NCI-H2029 (cell line): ENCODE measurements around the gene PLEKHA6.

Source experiments
- DNase-seq: peaks from one replicate; lab custom pipeline; 2025; lab: John Stamatoyannopoulos, UW

The PLEKHA6 gene

DNA sequence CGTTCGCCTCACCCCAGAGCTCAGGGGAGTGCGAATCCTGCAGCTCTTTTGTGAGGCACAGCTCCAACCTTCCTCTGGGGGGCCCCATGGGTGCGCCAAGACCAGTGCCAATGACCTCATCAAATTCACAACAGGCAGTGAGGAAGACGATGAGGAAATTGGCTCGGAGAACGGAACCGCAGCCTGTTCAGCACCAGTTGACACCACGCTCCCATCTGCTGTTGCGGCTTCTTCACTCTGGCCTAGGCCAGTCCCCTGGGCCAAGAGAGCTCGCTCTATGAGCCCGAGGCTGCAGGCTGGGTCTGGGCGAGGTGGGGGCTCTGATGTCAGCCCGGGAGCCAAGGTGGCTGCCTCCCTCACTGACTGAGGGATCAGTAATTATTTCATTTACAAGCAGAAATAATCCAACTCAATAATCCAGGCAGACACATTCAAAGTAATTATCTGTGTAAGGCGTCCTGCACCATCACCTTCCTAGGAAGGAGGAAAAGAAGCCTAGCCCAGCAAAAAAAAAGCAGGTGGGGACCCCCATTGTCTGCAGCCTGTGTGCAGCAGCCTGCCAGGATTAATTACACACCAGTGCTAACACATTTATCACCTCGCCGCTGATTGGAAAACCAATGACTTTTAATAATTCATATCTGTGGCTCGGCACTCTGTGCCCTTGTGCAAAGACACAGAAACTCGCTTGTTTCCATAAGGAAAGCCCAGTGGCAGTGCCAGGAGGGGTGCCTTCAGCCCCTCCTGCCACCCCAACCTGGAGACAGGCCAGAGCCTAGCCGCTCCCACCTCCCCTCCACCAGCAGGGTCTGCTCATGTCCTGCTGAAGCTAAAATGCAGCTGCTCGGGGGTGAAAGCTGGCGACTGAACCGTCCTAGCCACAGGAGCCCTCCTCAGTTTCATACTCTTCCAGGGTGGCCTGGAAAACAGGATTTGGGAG lies 1.9 kb downstream of the PLEKHA6 start:
- no peak for DNase-seq

DNA sequence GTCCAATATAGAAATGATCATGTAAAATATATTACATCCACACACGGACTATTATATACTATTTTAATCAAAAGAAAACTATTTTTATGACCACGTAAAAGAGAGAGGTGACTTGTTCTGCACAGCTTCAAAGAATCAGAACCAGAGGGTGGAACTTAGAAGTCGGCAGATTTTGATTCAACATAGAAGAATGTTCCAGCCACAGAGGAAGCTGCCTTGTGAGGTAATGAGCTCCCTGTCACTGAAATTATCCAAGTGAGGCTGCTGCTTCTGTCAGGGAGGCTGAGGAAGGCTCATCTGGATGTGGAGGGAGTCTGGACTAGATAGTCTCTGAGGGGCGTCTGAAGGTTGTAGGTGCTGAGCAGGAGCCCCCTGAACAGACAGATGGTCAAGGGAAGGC lies 2.7 kb downstream of the PLEKHA6 start:
- no peak for DNase-seq

GRCh38 chr1:204355913-204356312 lies 3.8 kb downstream of the PLEKHA6 start:
- no peak for DNase-seq

DNA sequence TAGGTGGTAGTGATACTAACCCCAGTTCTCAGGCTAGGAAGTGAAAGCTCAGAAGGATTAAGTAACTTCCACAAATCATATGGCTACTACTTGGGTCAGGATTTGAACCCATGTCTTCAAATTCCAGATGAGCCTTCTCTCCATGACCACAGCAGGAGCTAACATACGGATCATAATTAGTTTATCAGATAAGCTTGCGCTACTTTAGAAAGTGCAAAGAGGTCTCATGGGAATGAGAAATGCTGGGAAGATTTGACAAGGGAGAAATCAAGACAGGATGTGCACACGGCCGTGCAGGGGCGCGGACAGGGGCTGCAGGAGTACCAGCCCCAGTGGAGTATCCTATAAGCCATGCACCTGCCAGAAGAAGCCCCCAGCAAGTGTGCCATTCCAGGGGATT lies 5.2 kb downstream of the PLEKHA6 start:
- DNase-seq, result no peak

- no peak for DNase-seq
Observed at GRCh38 chr1:204353213-204353910, 6.4 kb downstream of the PLEKHA6 start.

- DNase-seq, result no peak
Observed at GRCh38 chr1:204350857-204351573, 8.7 kb downstream of the PLEKHA6 start.

DNA sequence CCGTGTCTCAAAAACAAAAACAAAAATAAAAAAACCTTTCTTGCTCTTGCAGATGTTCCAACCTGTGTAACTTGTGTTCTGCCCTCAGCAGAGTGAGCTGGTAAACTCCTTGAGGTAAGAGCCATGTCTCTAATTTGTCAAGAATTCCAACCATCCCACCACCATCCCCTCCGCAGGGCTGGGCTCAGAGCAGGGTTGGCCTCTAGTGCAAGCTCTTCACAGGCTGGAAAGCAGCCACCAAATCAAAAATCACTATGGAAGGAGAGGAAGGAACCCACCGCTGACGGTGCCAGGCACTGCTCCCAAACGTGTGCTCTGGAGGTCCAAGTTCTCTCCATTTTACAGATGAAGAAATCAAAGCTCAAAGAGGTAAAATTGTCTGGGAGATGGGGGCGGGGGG lies 9.4 kb downstream of the PLEKHA6 start:
- DNase-seq, result no peak

- DNase-seq, result no peak
Observed at GRCh38 chr1:204349602-204350001, 10.1 kb downstream of the PLEKHA6 start.

DNA sequence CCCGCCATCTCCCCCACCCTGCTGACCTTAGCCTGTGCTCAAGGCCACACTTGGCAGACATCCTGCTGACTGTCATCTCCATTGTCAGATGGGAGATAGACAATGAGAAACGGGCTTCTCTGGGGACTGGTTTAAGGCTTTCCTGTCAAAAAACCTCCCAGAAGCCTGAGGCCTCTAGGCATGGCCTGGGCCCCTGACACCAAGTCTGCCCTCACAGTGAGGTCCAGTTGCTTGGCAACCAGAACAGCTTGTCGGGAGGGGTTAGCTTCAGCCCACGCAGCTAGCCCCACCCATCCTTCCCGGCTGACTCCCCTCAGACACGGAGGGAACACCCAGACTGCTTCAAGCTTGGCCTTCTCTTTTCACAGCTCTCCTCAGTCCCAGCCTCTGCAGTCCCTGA lies 11.0 kb downstream of the PLEKHA6 start:
- DNase-seq, result no peak

- no peak for DNase-seq
Observed at GRCh38 chr1:204348242-204348641, 11.5 kb downstream of the PLEKHA6 start.

DNA sequence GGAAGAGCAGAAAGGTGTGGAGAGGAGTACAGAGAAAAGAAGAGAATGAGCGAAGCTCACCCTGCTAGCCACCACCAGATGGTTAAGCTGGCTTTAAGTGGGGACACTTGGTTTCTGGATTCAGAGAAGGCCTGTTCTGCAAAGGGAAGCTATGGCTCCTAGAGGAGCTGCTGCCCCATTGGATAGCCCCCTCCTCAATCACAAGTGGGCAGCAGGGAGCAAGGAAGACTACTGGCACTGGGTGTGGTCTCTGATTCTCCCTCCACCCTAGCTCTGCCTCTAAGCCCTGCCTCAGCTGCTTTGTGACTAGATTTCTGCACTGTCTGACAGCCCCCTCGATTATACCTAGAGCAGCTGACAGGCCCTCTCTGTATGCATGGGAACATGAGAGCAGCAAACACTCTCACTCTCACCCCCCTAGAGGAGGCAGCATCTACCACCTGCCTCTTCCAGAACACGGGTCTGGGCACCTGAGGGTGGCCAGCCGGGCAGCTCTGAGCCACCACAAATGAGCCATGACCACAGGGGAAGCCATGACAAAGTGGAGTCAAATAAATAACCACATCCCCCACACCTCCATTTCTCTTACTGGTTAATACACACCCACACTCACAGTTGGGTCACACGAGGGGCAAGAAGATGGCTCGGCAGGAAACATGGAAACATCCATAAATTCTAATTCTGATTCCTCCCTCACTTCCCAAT lies 13.6 kb downstream of the PLEKHA6 start:
- no peak for DNase-seq

DNA sequence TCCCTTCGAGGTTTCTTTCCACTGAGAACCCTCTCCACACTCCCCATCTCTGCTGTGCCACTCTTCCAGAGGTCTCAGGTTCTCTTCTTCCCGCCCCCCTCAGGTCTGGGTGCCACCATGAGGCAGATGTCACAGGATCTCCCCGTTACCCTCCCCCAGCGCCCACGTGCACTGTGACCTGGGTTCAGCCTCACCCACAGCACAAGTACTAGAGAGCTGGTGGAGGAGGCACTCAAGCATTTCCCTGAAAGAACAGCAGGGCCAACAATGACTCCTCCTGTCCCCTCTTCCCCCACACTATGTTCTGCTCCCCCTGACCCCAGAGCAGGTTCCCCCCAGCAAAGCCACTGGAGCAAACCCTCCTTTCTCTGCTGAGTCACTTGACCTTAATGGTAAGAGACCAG lies 14.3 kb downstream of the PLEKHA6 start:
- no peak for DNase-seq

- DNase-seq, result peak; percentile 12
Observed at GRCh38 chr1:204344665-204345355, 14.9 kb downstream of the PLEKHA6 start.

- no peak for DNase-seq
Observed at GRCh38 chr1:204343802-204344201, 15.9 kb downstream of the PLEKHA6 start.

- DNase-seq, result no peak
Observed at GRCh38 chr1:204343247-204343646, 16.5 kb downstream of the PLEKHA6 start.

- no peak for DNase-seq
Observed at GRCh38 chr1:204342310-204342709, 17.4 kb downstream of the PLEKHA6 start.

GRCh38 chr1:204341380-204341779 lies 18.3 kb downstream of the PLEKHA6 start:
- no peak for DNase-seq

GRCh38 chr1:204340081-204340889 lies 19.4 kb downstream of the PLEKHA6 start:
- peak; percentile 77 for DNase-seq

DNA sequence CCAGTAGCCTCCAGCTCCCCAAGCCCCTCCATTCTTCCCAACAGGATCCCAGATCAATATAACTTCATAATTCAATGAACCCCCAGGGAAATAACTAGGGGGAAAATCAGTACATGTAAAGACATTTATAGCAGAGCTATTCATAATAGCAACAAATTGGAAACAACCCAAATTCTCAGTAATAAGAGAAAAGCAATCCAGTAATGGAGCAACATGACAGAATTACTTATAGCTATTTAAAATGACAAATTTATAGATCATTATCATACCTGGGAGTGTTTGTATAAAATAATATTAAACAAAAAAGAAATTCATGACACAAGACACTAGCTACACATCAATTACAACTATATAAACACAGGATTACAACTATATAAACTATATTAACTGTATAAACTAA lies 20.2 kb downstream of the PLEKHA6 start:
- DNase-seq, result no peak

DNA sequence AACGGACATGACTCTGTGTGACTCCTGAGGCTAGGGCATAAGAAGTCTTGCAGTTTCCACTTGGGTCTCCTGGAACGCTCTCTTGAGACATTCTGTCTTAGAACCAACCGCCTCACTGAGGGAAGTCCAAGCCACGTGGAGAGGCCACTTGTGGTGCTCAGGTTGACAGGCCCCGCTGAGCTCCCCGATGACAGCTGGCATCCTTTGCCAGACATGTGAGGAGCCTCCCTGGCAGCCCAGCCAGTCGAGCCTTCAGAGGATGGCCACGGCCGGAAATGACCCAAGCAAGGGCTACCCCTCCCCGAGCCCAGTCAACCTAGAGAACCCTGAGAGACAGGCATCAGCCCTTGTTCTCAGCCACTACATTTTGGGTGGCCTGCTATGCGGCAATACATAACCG lies 20.7 kb downstream of the PLEKHA6 start:
- DNase-seq, result peak; percentile 11

DNA sequence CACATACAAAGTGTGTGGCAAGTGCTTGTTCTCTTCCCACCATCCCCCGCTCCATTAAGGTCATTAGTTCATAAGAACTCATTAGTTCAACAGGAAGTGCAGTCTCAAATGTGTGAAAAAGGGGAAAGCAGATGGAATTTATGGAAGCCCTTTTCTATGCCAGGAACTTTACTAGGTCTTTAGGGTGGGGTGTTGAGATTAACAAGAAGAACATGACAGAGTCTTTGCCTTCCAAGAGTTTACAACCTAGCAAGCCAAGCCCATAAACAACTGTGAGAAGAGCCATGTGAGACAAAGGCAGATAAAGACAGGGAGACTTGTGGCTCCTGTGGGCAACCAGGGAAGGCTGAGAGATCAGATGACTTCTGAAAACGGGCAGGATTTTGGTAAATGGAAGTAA lies 21.4 kb downstream of the PLEKHA6 start:
- no peak for DNase-seq
